GM19372 (cell line): Measurements from ENCODE around the gene FKTN.
"Not testable (repeated sequence)": the region's sequence is repeated elsewhere in the genome, so short reads cannot be mapped to it uniquely, and the experiment has no call there.

ENCODE experiments used
- ATAC-seq: cut with Tn5 transposase; IDR thresholded peaks from one replicate; pipeline ENCODE4 v1.9.1; 2021; ENCODE audit warnings: mild to moderate bottlenecking, low read depth, moderate library complexity; ENCODE audit not compliant: unreplicated experiment

The FKTN gene

DNA sequence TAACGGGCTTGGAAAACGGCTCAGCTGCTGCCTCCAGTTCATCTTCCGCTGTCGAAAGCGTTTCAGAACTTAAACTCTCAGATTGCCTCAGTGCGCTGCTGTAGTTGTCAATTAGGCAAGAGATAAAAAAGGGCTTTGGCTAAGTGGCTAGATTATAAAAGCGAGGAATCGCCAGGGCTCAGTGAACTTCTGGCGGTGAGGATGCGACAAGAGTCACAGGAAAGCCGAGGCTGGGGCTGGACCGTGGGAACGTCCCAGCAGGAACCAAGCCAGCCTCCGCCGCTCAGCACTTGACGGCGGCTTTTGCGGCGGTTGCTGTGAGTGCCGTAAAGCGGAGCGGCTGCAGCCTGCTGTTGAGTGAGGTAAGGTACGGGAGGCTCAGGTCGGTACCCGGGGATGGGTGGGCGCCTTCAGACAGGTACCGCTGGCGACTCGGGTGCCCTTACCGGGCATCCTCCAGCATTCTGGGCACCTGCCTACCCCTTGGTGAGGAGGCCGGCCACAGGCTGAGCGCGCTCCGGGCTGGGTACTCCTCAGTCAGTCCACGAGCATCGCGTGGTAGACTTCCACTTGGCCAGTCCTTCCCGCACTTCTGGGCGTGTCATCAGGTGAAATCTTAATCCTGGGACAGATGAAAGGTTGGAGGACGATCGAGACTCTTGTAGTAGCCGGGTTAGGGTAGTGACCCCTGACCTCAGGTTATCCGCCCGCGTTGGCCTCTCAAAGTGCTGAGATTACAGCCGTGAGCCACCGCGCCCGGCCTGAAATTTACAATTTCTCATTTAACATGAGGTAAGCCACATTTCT lies at the start of gene FKTN:
Gene FKTN, plus strand, starts transcription at position 328 of the 807 bp plus-strand sequence. CDS start 16,902 bp downstream, outside the sequence.
- ATAC-seq, result peak; percentile 93

DNA sequence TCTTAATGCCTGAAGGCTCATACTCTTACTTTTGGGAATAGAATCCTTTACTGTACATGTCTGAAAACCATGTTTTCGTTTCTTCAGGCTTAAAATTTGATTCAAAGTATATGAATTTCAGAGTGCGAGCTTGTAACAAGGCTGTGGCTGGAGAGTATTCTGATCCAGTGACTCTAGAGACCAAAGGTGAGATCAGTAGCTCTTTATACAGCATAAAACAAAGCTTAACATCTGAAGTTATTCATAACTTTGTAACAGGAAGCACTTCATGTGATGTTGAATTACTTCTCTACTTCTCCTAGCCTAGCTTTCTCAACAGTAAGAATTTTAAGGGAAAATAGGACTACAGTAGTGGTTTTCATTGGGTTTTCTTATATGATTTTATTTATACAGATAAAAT lies 49.4 kb upstream of the FKTN start:
- ATAC-seq, result no peak

GRCh38 chr9:105510024-105510423 lies 47.9 kb upstream of the FKTN start:
- peak; percentile 59 for ATAC-seq

- no peak for ATAC-seq
These were observed 46.5 kb upstream of the FKTN start for GRCh38 chr9:105511446-105511845.

GRCh38 chr9:105515811-105516413 lies 42.0 kb upstream of the FKTN start:
- ATAC-seq, result no peak

GRCh38 chr9:105519710-105520369 lies 38.1 kb upstream of the FKTN start:
- ATAC-seq, result peak; percentile 50

DNA sequence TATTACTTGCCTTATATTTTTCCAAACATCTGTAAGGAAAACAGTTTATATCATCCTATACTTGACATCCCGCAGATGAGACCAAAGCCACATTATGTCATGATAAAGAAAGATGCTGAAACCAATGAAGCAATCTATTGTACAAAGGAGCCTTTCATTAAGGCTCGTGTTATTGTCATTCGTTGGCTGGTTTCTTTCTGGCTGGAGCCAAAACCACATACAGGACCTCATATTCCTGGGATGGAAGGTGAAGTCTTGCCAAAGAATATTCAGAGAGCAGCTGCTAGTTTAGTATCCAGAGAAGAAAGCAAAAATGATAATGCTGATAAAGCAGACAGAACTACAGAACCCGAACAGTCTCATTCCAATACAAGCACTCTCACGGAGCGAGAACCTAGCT lies 36.9 kb upstream of the FKTN start:
- ATAC-seq, result not testable (repeated sequence)

DNA sequence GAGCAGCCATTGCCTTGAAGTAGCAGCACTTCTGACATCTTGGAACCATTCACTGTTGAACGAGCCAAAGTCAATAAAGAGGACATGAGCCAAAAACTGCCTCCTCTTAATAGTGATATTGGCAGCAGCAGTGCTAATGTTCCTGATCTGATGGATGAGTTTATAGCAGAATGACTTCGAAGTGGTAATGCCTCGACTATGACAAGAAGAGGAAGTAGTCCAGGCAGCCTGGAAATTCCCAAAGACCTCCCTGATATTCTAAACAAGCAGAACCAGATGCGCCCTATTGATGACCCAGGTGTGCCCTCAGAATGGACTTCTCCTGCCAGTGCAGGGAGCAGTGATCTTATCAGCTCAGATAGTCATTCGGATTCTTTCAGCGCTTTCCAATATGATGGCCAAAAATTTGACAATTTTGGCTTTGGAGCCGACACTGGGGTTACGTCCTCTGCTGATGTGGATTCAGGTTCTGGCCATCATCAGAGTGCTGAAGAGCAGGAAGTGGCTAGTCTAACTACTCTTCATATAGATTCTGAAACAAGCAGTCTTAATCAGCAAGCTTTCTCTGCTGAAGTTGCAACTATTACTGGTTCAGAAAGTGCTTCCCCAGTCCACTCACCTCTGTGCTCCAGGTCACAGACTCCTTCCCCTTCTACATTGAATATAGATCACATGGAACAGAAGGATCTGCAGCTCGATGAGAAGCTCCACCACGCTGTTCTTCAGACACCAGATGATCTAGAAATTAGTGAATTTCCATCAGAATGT lies 35.1 kb upstream of the FKTN start:
- ATAC-seq, result peak; percentile 72

DNA sequence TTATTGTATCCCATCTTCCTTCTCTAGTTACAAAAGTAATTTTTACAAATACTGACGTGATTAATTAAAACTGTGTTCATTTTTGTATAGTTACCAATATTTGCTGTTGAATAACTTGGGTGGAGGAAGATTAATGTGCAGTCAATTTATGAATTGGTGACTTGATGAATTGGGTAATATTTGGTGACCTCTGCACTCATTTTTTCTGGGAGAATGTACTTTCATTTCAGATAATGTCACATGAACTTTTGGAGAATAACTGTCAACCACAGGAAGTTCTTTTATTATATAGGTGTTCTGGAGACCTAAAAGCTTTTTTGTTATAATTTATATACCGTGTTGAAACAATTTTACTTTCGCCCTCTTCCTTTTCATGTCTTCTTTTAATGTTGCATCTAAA lies 26.4 kb upstream of the FKTN start:
- ATAC-seq, result no peak

GRCh38 chr9:105535920-105536668 lies 21.8 kb upstream of the FKTN start:
- ATAC-seq, result peak; percentile 66

GRCh38 chr9:105539452-105539851 lies 18.5 kb upstream of the FKTN start:
- ATAC-seq, result no peak

DNA sequence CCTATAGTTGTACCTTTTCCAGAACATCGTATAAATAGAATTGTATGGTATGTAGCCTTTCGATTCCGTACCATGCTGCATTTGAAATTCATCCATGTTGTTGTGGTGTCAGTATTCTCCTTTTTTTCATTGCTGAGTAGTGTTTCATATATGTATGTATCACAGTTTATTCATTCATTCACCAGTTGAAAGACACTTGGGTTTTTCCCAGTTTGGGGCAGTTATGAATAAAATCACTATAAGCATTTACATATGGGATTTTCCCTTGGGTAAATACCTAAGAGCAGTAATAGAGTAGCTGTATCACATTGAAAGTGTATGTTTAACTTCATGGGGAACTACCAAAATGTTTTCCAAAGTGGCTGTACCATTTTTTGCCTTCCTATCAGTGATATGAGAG lies 16.1 kb upstream of the FKTN start:
- peak; percentile 93 for ATAC-seq

DNA sequence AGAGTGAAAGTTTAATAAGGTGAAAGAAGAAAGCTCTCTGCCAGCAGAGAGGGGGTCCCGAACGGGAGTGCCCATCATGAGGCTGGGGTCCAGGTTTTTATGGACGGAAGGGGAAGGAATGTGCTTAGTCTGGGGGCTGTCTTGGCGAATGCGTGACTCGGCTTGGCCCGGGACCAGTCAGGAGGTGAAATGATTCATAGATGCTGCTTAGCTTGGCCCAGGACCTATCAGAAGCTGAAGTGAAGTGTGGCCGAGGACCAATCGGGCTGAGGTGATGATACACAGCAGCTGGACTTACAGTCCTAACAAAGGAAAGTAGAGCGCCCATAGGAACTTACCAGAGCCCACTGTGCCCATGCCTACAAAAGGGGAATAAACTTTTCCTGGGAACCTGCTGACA lies 3.9 kb upstream of the FKTN start:
- ATAC-seq, result no peak

DNA sequence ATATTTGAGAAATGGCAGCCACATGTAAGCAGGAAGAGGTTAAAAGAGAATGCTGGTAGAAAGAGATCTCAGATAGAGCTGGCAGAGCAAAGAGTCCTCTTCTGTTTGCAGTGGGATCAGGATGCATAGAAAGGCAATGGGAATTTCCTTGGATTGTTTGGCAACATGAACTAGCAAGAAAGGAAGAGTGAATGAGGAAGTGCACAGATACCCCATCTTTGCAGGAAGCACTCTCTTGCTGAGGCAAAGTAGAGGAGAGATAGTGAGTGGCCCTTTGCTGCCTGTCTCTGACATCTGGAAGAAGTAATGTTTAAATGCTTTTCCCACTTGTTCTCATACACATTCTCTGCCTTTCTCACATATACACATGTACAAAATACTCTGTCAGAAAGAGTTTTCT lies 14.5 kb downstream of the FKTN start:
- no peak for ATAC-seq

GRCh38 chr9:105579952-105580351 lies 22.0 kb downstream of the FKTN start:
- not testable (repeated sequence) for ATAC-seq

- not testable (repeated sequence) for ATAC-seq
These were observed 23.6 kb downstream of the FKTN start for GRCh38 chr9:105581550-105581949.

GRCh38 chr9:105593145-105593544 lies 35.2 kb downstream of the FKTN start:
- ATAC-seq, result no peak

- peak; percentile 87 for ATAC-seq
These were observed 51.0 kb downstream of the FKTN start for GRCh38 chr9:105608721-105609598.

DNA sequence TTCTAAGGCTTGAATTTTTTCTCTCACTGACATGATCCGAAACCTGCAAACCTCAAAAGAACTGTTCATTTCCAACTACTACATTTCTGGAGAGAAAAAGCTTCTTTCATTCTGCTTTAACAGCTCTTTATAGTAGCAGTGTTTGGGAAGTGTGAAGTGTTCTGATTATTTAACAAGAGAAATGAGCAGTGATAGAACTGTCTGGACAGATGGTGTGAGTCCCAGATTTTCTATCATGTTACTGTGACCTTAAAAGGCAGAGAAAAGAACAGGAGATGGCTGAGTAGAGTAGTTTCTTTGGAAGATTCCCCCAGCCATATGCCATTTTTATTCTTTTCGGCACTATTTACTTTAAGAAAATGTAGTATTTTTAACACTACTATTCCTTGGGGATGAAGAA lies 63.1 kb downstream of the FKTN start:
- ATAC-seq, result no peak
